NCI-H1092 treated with DMSO at 0.1 percent for 48 hours (cell line): ENCODE data around the gene HECW1.
"Not testable (repeated sequence)": the region's sequence is repeated elsewhere in the genome, so short reads cannot be mapped to it uniquely, and the experiment has no call there.

Experiments
- DNase-seq: peaks from one replicate; lab custom pipeline; 2025; lab: John Stamatoyannopoulos, UW

Gene HECW1

GRCh38 chr7:43112941-43113621 lies 634 bp downstream of the HECW1 start:
- DNase-seq, result no peak

- no peak for DNase-seq
Observed at GRCh38 chr7:43113622-43114457, 1.4 kb downstream of the HECW1 start.

GRCh38 chr7:43114458-43114780 lies 2.0 kb downstream of the HECW1 start:
- DNase-seq, result no peak

- DNase-seq, result no peak
Observed at GRCh38 chr7:43116451-43116850, 4.0 kb downstream of the HECW1 start.

- DNase-seq, result no peak
Observed at GRCh38 chr7:43117095-43117494, 4.6 kb downstream of the HECW1 start.

- no peak for DNase-seq
Observed at GRCh38 chr7:43117861-43118260, 5.4 kb downstream of the HECW1 start.

- no peak for DNase-seq
Observed at GRCh38 chr7:43118313-43118712, 5.9 kb downstream of the HECW1 start.

GRCh38 chr7:43119371-43120075 lies 7.1 kb downstream of the HECW1 start:
- DNase-seq, result no peak

GRCh38 chr7:43121973-43122372 lies 9.5 kb downstream of the HECW1 start:
- DNase-seq, result no peak

GRCh38 chr7:43123457-43123856 lies 11.0 kb downstream of the HECW1 start:
- DNase-seq, result no peak

GRCh38 chr7:43124388-43124787 lies 11.9 kb downstream of the HECW1 start:
- DNase-seq, result no peak

- DNase-seq, result no peak
Observed at GRCh38 chr7:43130347-43130746, 17.9 kb downstream of the HECW1 start.

- DNase-seq, result no peak
Observed at GRCh38 chr7:43135129-43135528, 22.7 kb downstream of the HECW1 start.

- no peak for DNase-seq
Observed at GRCh38 chr7:43136064-43136463, 23.6 kb downstream of the HECW1 start.

GRCh38 chr7:43137121-43137744 lies 24.8 kb downstream of the HECW1 start:
- DNase-seq, result not testable (repeated sequence)

GRCh38 chr7:43137811-43138210 lies 25.4 kb downstream of the HECW1 start:
- DNase-seq, result no peak

GRCh38 chr7:43138710-43139109 lies 26.3 kb downstream of the HECW1 start:
- no peak for DNase-seq

- DNase-seq, result no peak
Observed at GRCh38 chr7:43139137-43139536, 26.7 kb downstream of the HECW1 start.

- DNase-seq, result no peak
Observed at GRCh38 chr7:43140186-43140585, 27.7 kb downstream of the HECW1 start.

- DNase-seq, result no peak
Observed at GRCh38 chr7:43141091-43141490, 28.6 kb downstream of the HECW1 start.

- no peak for DNase-seq
Observed at GRCh38 chr7:43142703-43143102, 30.3 kb downstream of the HECW1 start.

GRCh38 chr7:43143918-43144589 lies 31.6 kb downstream of the HECW1 start:
- DNase-seq, result no peak
